ENCODE measurements around the gene DLD.
"Not testable (repeated sequence)": the region's sequence is repeated elsewhere in the genome, so short reads cannot be mapped to it uniquely, and the experiment has no call there.

DLD gene

DNA sequence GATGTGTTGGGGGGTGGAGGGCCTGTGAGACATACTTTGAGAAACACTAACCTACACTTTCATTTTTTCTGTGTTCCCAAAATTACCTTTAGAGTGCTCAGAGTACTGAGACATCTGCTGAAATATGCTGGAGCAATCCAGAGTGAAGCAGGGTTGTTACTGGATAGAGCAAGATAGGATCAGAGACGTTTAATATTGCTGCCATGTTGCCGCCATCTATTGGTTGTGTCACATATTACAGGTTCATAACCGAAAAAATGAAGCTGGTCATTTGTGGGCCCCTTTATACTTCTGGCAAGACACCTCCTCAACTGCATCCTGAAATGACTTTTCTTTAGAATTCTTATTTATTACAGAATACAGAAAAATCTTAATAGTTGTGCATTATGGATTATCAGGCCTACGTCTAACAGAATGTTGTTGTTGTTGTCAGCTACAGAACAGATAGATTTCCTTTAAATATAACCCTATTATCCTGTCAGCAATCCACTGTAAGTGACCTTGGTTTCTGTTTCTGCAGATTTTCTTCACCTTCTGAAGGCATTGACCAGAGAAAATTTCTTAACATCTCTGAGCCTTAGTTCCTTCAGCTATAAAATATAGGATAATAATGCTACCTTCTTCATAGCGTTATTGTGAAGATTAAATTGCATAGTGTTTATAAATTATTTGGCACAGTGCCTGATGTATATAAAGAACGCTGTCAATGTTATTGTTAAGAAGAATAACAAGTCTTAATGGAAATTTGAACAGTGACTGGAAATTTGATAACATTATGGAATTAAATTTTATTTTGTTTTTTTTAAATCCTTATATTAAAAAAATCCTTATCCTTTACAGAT lies 16.2 kb upstream of the DLD start:
- no peak overlapping the region for H3K27ac ChIP-seq (ENCODE audit: low read length)
- no peaks in the 10 kb centered on the region for H3K4me1 ChIP-seq (ENCODE audit: control insufficient read depth, insufficient read depth, low read length)
- H3K9me3 ChIP-seq (ENCODE audit: control insufficient read depth in 2 of 2, low read length in 2 of 2), result no peaks in the 10 kb centered on the region
- H3K9ac ChIP-seq (ENCODE audit: low read length in 2 of 2), result no peak overlapping the region
- H3K36me3 ChIP-seq (ENCODE audit: control insufficient read depth in 2 of 2, insufficient read depth in 2 of 2, low read length in 2 of 2), result no peaks in the 10 kb centered on the region
- no peak overlapping the region for H3K4me3 ChIP-seq (ENCODE audit: low read length in 2 of 2)
- no peaks in the 10 kb centered on the region for H3K27me3 ChIP-seq (ENCODE audit: control insufficient read depth in 1 of 2, insufficient read depth in 2 of 2, low read length in 2 of 2)

DNA sequence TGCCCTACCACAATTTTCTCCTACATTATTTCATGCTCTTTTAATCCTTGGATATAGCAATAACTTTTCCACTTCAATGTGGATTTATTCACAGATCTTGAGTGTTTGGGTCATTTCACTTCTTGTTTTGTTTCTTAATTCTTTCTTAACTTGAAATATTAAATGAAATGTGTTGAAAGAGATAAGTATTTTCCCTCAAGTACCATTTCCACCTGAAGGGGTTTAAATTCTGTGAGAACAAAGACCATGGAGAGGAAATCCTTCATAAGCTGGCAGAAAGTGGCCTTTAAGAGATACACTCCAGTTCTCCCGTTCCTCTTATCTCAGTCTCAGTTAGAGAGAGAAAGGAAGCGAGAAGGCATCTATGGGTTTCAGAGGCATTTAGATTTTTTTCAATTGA lies 14.1 kb upstream of the DLD start:
- no peak overlapping the region for H3K9ac ChIP-seq (ENCODE audit: low read length in 2 of 2)
- H3K36me3 ChIP-seq (ENCODE audit: control insufficient read depth in 2 of 2, insufficient read depth in 2 of 2, low read length in 2 of 2), result no peaks in the 10 kb centered on the region
- no peaks in the 10 kb centered on the region for H3K4me1 ChIP-seq (ENCODE audit: control insufficient read depth, insufficient read depth, low read length)
- H3K27me3 ChIP-seq (ENCODE audit: control insufficient read depth in 1 of 2, insufficient read depth in 2 of 2, low read length in 2 of 2), result no peaks in the 10 kb centered on the region
- H3K9me3 ChIP-seq (ENCODE audit: control insufficient read depth in 2 of 2, low read length in 2 of 2), result no peaks in the 10 kb centered on the region
- no peak overlapping the region for H3K27ac ChIP-seq (ENCODE audit: low read length)
- H3K4me3 ChIP-seq (ENCODE audit: low read length in 2 of 2), result no peak overlapping the region

- H3K27ac ChIP-seq (ENCODE audit: low read length), result no peak overlapping the region
- no peaks in the 10 kb centered on the region for H3K36me3 ChIP-seq (ENCODE audit: control insufficient read depth in 2 of 2, insufficient read depth in 2 of 2, low read length in 2 of 2)
- no peaks in the 10 kb centered on the region for H3K9me3 ChIP-seq (ENCODE audit: control insufficient read depth in 2 of 2, low read length in 2 of 2)
- no peaks in the 10 kb centered on the region for H3K27me3 ChIP-seq (ENCODE audit: control insufficient read depth in 1 of 2, insufficient read depth in 2 of 2, low read length in 2 of 2)
- no peak overlapping the region for H3K4me3 ChIP-seq (ENCODE audit: low read length in 2 of 2)
- H3K9ac ChIP-seq (ENCODE audit: low read length in 2 of 2), result no peak overlapping the region
- H3K4me1 ChIP-seq (ENCODE audit: control insufficient read depth, insufficient read depth, low read length), result no peaks in the 10 kb centered on the region
These were observed 13.1 kb upstream of the DLD start for GRCh38 chr7:107877731-107878382.

DNA sequence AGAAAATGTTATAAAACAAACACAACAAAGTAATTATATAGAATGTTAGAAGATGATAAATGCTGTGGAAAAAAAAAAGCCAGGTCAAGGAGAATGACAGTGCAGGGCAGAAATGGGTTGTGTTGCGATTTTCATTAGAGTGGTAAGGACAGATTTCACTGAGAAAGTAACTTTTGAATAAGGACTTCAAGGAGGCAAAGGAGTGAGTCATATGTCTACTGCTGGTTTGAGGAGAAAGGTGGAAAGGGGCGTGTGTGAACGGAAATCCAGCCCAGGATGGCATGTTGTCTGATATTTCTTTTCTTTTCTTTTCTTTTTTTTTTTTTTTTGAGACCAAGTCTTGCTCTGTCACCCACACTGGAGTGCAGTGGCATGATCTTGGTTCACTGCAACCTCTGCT lies 12.3 kb upstream of the DLD start:
- Histone ChIP-seq H3K4me1 (ENCODE audit: control insufficient read depth, insufficient read depth, low read length) (no peaks in the 10 kb centered on the region), H3K36me3 (ENCODE audit: control insufficient read depth in 2 of 2, insufficient read depth in 2 of 2, low read length in 2 of 2) (no peaks in the 10 kb centered on the region), H3K4me3 (ENCODE audit: low read length in 2 of 2) (no peak overlapping the region), H3K9me3 (ENCODE audit: control insufficient read depth in 2 of 2, low read length in 2 of 2) (no peaks in the 10 kb centered on the region), H3K27ac (ENCODE audit: low read length) (no peak overlapping the region), H3K27me3 (ENCODE audit: control insufficient read depth in 1 of 2, insufficient read depth in 2 of 2, low read length in 2 of 2) (no peaks in the 10 kb centered on the region), H3K9ac (ENCODE audit: low read length in 2 of 2) (no peak overlapping the region)

DNA sequence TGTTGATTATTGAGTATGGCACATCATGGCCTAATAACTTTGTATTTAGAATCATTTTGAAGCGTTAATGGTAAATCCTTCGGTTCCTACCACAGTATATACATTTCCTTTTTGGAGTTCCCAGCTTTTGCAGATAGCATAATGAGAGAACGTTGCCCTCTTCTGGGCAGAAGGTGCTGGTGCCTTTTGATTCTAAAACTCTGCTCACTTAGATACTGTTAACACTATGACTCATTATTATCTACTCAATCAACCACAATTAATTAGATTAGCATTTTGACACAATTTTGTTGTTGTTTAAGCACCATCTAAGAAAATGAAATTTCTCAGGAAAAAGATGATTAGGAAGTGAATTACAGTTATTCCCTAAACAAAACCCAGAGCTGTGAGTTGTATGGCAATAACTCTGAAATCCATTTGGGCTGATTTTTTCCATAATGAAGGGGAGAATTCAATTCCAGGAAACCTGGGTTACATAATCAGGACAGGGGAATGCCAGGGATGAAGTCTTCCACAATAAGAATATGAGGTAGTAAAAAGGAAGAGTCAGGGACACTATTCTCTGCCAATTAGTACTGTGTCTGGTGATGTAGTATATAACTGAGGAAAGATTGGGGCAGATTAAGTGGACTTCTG lies 11.5 kb upstream of the DLD start:
- no peaks in the 10 kb centered on the region for H3K27me3 ChIP-seq (ENCODE audit: control insufficient read depth in 1 of 2, insufficient read depth in 2 of 2, low read length in 2 of 2)
- H3K4me3 ChIP-seq (ENCODE audit: low read length in 2 of 2), result no peak overlapping the region
- no peaks in the 10 kb centered on the region for H3K9me3 ChIP-seq (ENCODE audit: control insufficient read depth in 2 of 2, low read length in 2 of 2)
- H3K27ac ChIP-seq (ENCODE audit: low read length), result no peak overlapping the region
- H3K4me1 ChIP-seq (ENCODE audit: control insufficient read depth, insufficient read depth, low read length), result no peaks in the 10 kb centered on the region
- no peak overlapping the region for H3K9ac ChIP-seq (ENCODE audit: low read length in 2 of 2)
- no peaks in the 10 kb centered on the region for H3K36me3 ChIP-seq (ENCODE audit: control insufficient read depth in 2 of 2, insufficient read depth in 2 of 2, low read length in 2 of 2)

DNA sequence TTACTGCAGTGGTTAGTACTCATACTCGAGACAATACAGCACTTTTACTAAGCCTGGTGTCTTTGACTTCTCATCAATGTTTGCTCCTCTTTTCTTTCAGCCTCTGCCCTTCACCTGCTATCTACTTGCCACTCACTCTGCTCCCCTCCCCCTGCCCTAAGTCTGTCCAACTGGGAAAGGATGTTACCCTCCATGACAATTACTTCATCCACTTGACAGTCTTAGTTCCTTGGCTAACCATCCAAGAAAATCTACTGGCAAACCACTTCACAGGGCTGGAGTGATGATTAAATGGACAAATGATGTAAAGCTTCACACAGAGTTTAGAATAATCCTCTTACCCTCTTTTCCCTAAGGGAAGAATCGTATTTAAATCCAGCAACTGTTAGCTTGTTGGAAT lies 8.2 kb upstream of the DLD start:
- H3K9me3 ChIP-seq (ENCODE audit: control insufficient read depth in 2 of 2, low read length in 2 of 2), result no peaks in the 10 kb centered on the region
- no peak overlapping the region for H3K9ac ChIP-seq (ENCODE audit: low read length in 2 of 2)
- no peak overlapping the region for H3K27ac ChIP-seq (ENCODE audit: low read length)
- no peak overlapping the region for H3K4me3 ChIP-seq (ENCODE audit: low read length in 2 of 2)
- no peaks in the 10 kb centered on the region for H3K4me1 ChIP-seq (ENCODE audit: control insufficient read depth, insufficient read depth, low read length)
- H3K36me3 ChIP-seq (ENCODE audit: control insufficient read depth in 2 of 2, insufficient read depth in 2 of 2, low read length in 2 of 2), result no peaks in the 10 kb centered on the region
- H3K27me3 ChIP-seq (ENCODE audit: control insufficient read depth in 1 of 2, insufficient read depth in 2 of 2, low read length in 2 of 2), result no peaks in the 10 kb centered on the region

DNA sequence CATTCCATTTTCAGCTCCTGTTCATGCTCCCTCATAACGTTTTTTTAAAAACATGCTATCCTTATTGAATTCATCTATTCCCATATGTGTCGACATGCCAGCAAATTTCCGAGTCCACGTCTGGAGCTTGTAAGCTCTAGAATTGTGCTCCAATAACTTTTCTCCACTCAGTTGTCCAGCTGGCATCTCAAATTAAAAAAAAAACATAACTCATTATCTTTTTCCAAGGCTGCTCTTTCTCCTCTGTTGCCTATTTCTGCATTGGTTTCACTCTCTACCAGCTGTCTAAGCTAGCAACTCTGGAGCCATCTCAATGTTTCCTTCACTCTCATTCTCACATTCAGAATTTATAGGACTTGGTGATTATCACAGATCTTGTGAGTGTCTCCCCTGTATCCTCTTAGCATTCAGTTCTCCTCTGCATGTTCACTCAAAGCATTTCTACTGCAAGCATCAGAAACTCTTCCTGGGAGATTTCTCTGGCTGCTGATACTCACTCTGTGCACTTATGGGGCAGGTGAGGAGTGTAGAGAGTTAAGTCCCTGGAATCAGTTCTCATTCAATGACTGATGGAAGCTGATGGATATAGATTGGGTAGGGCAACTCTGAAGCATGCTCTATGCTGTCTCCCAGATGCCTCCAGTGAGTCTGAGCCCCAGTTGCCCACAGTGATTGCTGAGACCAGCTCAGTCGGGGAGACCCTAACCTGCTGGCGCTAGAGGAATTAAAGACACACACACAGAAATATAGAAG lies 6.7 kb upstream of the DLD start:
- Histone ChIP-seq H3K4me1 (ENCODE audit: control insufficient read depth, insufficient read depth, low read length) (no peaks in the 10 kb centered on the region), H3K9ac (ENCODE audit: low read length in 2 of 2) (no peak overlapping the region), H3K27ac (ENCODE audit: low read length) (no peak overlapping the region), H3K27me3 (ENCODE audit: control insufficient read depth in 1 of 2, insufficient read depth in 2 of 2, low read length in 2 of 2) (no peaks in the 10 kb centered on the region), H3K9me3 (ENCODE audit: control insufficient read depth in 2 of 2, low read length in 2 of 2) (no peaks in the 10 kb centered on the region), H3K4me3 (ENCODE audit: low read length in 2 of 2) (no peak overlapping the region), H3K36me3 (ENCODE audit: control insufficient read depth in 2 of 2, insufficient read depth in 2 of 2, low read length in 2 of 2) (no peaks in the 10 kb centered on the region)

DNA sequence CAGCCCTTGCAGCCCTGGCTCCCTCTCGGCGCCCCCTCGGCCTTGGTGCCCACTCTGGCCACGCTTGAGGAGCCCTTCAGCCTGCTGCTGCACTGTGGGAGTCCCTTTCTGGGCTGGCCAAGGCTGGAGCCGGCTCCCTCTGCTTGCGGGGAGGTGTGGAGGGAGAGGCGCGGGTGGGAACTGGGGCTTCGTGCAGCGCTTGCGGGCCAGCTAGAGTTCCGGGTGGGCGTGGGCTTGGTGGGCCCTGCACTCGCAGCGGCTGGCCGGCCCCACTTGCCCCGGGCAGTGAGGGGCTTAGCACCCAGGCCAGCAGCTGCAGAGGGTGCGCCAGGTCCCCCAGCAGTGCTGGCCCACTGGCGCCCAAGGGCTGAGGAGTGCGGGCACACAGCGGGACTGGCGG lies 3.2 kb upstream of the DLD start:
- H3K9me3 ChIP-seq (ENCODE audit: control insufficient read depth in 2 of 2, low read length in 2 of 2); H3K27ac ChIP-seq (ENCODE audit: low read length); H3K36me3 ChIP-seq (ENCODE audit: control insufficient read depth in 2 of 2, insufficient read depth in 2 of 2, low read length in 2 of 2); H3K27me3 ChIP-seq (ENCODE audit: control insufficient read depth in 1 of 2, insufficient read depth in 2 of 2, low read length in 2 of 2); H3K4me1 ChIP-seq (ENCODE audit: control insufficient read depth, insufficient read depth, low read length); H3K4me3 ChIP-seq (ENCODE audit: low read length in 2 of 2); H3K9ac ChIP-seq (ENCODE audit: low read length in 2 of 2): not testable (repeated sequence)

- peak overlapping the region; percentile 96 for H3K27ac ChIP-seq (ENCODE audit: low read length)
- H3K9ac ChIP-seq (ENCODE audit: low read length in 2 of 2), result peak overlapping the region; percentile 84 to 98
- no peaks in the 10 kb centered on the region for H3K9me3 ChIP-seq (ENCODE audit: control insufficient read depth in 2 of 2, low read length in 2 of 2)
- H3K4me1 ChIP-seq (ENCODE audit: control insufficient read depth, insufficient read depth, low read length), result peaks cover 11% of the 10 kb centered on the region
- peaks cover 3 to 8% of the 10 kb centered on the region in 2 donors for H3K36me3 ChIP-seq (ENCODE audit: control insufficient read depth in 2 of 2, insufficient read depth in 2 of 2, low read length in 2 of 2)
- H3K27me3 ChIP-seq (ENCODE audit: control insufficient read depth in 1 of 2, insufficient read depth in 2 of 2, low read length in 2 of 2), result no peaks in the 10 kb centered on the region
- peak overlapping the region in 1 of 2 donors; percentile 91 for H3K4me3 ChIP-seq (ENCODE audit: low read length in 2 of 2)
These were observed 991 bp upstream of the DLD start for GRCh38 chr7:107889992-107890391.

- H3K36me3 ChIP-seq (ENCODE audit: control insufficient read depth in 2 of 2, insufficient read depth in 2 of 2, low read length in 2 of 2), result peaks cover 3 to 14% of the 10 kb centered on the region in 2 donors
- peak overlapping the region; percentile 84 to 98 for H3K9ac ChIP-seq (ENCODE audit: low read length in 2 of 2)
- H3K4me3 ChIP-seq (ENCODE audit: low read length in 2 of 2), result peak overlapping the region; percentile 83 to 91
- peak overlapping the region; percentile 96 for H3K27ac ChIP-seq (ENCODE audit: low read length)
- no peaks in the 10 kb centered on the region for H3K9me3 ChIP-seq (ENCODE audit: control insufficient read depth in 2 of 2, low read length in 2 of 2)
- no peaks in the 10 kb centered on the region for H3K27me3 ChIP-seq (ENCODE audit: control insufficient read depth in 1 of 2, insufficient read depth in 2 of 2, low read length in 2 of 2)
- H3K4me1 ChIP-seq (ENCODE audit: control insufficient read depth, insufficient read depth, low read length), result peaks cover 11% of the 10 kb centered on the region
These were observed 456 bp upstream of the DLD start for GRCh38 chr7:107890493-107890961.

Measured in stomach smooth muscle (tissue), 2 donors.